Measurements from ENCODE around the gene NOVA2.

GRCh38 chr19:45929247-45929646, 44.4 kb downstream of the NOVA2 start:
- TF ChIP-seq CTCF (IDR thresholded peaks at IDR 0.05) (no peak), EP300 (IDR thresholded peaks at IDR 0.05; ENCODE audit: low read depth) (no peak), POLR2A (IDR thresholded peaks at IDR 0.05) (no peak)

Data from transverse colon (tissue), 3 donors.